Calu3 (cell line): ENCODE measurements around the gene EWSR1. TPM values are rescaled to one million over a fixed set of nuclear protein-coding genes. Genes with fewer than 3 reads are reported as not detected.

Experiments used
- BruUV-seq: library from RNA; stranded (reverse); fragments of 400-500 nt; replicated peaks from 2 replicates; lab custom pipeline; 2021; lab: Mats Ljungman, UMichigan
- CTCF ChIA-PET: fragments of 300-600 bp; sonication (Branson Sonifier 250); formaldehyde crosslinking; loops from one replicate; lab custom pipeline; 2022; ENCODE audit warnings: antibody characterized with exemption; lab: Charles Lee
- DNase-seq: peaks from one replicate; pipeline ENCODE4 v3.0.0; 2022
- H3K27ac Mint-ChIP-seq: one replicate; pipeline ENCODE4 v1.8.0; 2022; ENCODE audit warnings: mixed read lengths; ENCODE audit not compliant: unreplicated experiment
- H3K27me3 Mint-ChIP-seq: one replicate; pipeline ENCODE4 v1.8.0; 2022; ENCODE audit warnings: mixed read lengths; ENCODE audit not compliant: unreplicated experiment
- H3K36me3 Mint-ChIP-seq: one replicate; pipeline ENCODE4 v1.8.0; 2022; ENCODE audit warnings: mild to moderate bottlenecking, moderate library complexity, mixed read lengths; ENCODE audit not compliant: insufficient read depth, unreplicated experiment
- H3K4me1 Mint-ChIP-seq: one replicate; pipeline ENCODE4 v1.8.0; 2022; ENCODE audit warnings: mild to moderate bottlenecking, low read depth, mixed read lengths; ENCODE audit not compliant: unreplicated experiment
- H3K4me3 Mint-ChIP-seq: one replicate; pipeline ENCODE4 v1.8.0; 2022; ENCODE audit warnings: mild to moderate bottlenecking, low read depth, moderate library complexity, mixed read lengths; ENCODE audit not compliant: unreplicated experiment
- H3K9me3 Mint-ChIP-seq: one replicate; pipeline ENCODE4 v1.8.0; 2022; ENCODE audit warnings: low read depth, mixed read lengths; ENCODE audit not compliant: unreplicated experiment
- CTCF ChIP-seq: fragments of 200-600 bp; IDR thresholded peaks from one replicate; pipeline ENCODE4 v1.8.0; 2022; ENCODE audit warnings: antibody characterized with exemption; ENCODE audit not compliant: unreplicated experiment
- intact Hi-C: fragments of 100-400 bp; cut with micrococcal nuclease; formaldehyde crosslinking; loops from one replicate; pipeline ENCODE4 v1.10.0; 2022; ENCODE audit not compliant: unreplicated experiment
- total RNA-seq: library from RNA; stranded (reverse); gene quantifications from 2 replicates; pipeline ENCODE4 v1.2.3, GENCODE V29; 2022

Gene EWSR1
- total RNA-seq, 1 experiment from 2014 or later = 374 TPM

GRCh38 chr22:29308148-29308790, 40.2 kb downstream of the EWSR1 start:
- CTCF ChIA-PET = no interaction called here
- no peak for TF ChIP-seq CTCF
- Mint-ChIP-seq H3K36me3 (peaks cover 59% of the 10 kb centered on the region), H3K4me1 (peaks cover 28% of the 10 kb centered on the region), H3K4me3 (peak overlapping the region; percentile 81), H3K27ac (no peak overlapping the region), H3K27me3 (peaks cover 2% of the 10 kb centered on the region), H3K9me3 (no peaks in the 10 kb centered on the region)
- DNase-seq = no peak
- BruUV-seq = no TSS peak
- intact Hi-C loops = no loop called here

- Mint-ChIP-seq H3K9me3 (no peaks in the 10 kb centered on the region), H3K27ac (no peak overlapping the region), H3K4me3 (peak overlapping the region; percentile 81), H3K36me3 (peaks cover 60% of the 10 kb centered on the region), H3K4me1 (peaks cover 30% of the 10 kb centered on the region), H3K27me3 (peaks cover 8% of the 10 kb centered on the region)
- CTCF ChIA-PET = no interaction called here
- no peak for DNase-seq
- no TSS peak for BruUV-seq
- intact Hi-C loops = no loop called here
- no peak for TF ChIP-seq CTCF
These were observed 40.8 kb downstream of the EWSR1 start for GRCh38 chr22:29308791-29309262.

- no peak for TF ChIP-seq CTCF
- Mint-ChIP-seq H3K9me3 (no peaks in the 10 kb centered on the region), H3K4me3 (peak overlapping the region; percentile 81), H3K4me1 (peaks cover 37% of the 10 kb centered on the region), H3K27ac (no peak overlapping the region), H3K36me3 (peaks cover 56% of the 10 kb centered on the region), H3K27me3 (peaks cover 14% of the 10 kb centered on the region)
- peak; percentile 41 for DNase-seq
- intact Hi-C loops = no loop called here
- BruUV-seq = no TSS peak
- CTCF ChIA-PET = no interaction called here
These were observed 41.4 kb downstream of the EWSR1 start for GRCh38 chr22:29309332-29310064.

GRCh38 chr22:29310065-29310862, 42.2 kb downstream of the EWSR1 start:
- H3K9me3 Mint-ChIP-seq = no peaks in the 10 kb centered on the region
- TF ChIP-seq CTCF = no peak
- peak overlapping the region; percentile 36 for H3K27ac Mint-ChIP-seq
- peaks cover 41% of the 10 kb centered on the region for H3K4me1 Mint-ChIP-seq
- no peak for DNase-seq
- intact Hi-C loops = no loop called here
- CTCF ChIA-PET = interaction anchor here (0.5 to 0.6 kb wide), 3 partner anchors 252 to 1799 kb away, joined by 3 to 5 read pairs (median 3); no protein-coding TSS in a partner anchor
- H3K27me3 Mint-ChIP-seq = peaks cover 21% of the 10 kb centered on the region
- BruUV-seq = no TSS peak
- H3K4me3 Mint-ChIP-seq = peak overlapping the region; percentile 41
- peaks cover 48% of the 10 kb centered on the region for H3K36me3 Mint-ChIP-seq
